IPS-15b (cell line): ENCODE results near the gene KCNJ18.
"Not testable (repeated sequence)": the region's sequence is repeated elsewhere in the genome, so short reads cannot be mapped to it uniquely, and the experiment has no call there.

ENCODE experiments used
- H3K27me3 ChIP-seq: one replicate; pipeline ENCODE4 v1.6.1; 2013; ENCODE audit warnings: low read length; ENCODE audit not compliant: control insufficient read depth, insufficient read depth
- H3K36me3 ChIP-seq: one replicate; pipeline ENCODE4 v1.6.1; 2013; ENCODE audit warnings: low read length; ENCODE audit not compliant: control insufficient read depth, insufficient read depth
- H3K4me1 ChIP-seq: one replicate; pipeline ENCODE4 v1.6.1; 2013; ENCODE audit warnings: mild to moderate bottlenecking, low read length; ENCODE audit not compliant: control insufficient read depth, insufficient read depth
- H3K4me3 ChIP-seq: one replicate; pipeline ENCODE4 v1.5.1; 2013; ENCODE audit warnings: low read depth, low read length
- H3K9ac ChIP-seq: one replicate; pipeline ENCODE4 v1.6.1; 2013; ENCODE audit warnings: low read depth, mild to moderate bottlenecking, low read length
- H3K9me3 ChIP-seq: one replicate; pipeline ENCODE4 v1.6.1; 2013; ENCODE audit warnings: mild to moderate bottlenecking, low read length; ENCODE audit not compliant: control insufficient read depth, insufficient read depth

Gene KCNJ18

DNA sequence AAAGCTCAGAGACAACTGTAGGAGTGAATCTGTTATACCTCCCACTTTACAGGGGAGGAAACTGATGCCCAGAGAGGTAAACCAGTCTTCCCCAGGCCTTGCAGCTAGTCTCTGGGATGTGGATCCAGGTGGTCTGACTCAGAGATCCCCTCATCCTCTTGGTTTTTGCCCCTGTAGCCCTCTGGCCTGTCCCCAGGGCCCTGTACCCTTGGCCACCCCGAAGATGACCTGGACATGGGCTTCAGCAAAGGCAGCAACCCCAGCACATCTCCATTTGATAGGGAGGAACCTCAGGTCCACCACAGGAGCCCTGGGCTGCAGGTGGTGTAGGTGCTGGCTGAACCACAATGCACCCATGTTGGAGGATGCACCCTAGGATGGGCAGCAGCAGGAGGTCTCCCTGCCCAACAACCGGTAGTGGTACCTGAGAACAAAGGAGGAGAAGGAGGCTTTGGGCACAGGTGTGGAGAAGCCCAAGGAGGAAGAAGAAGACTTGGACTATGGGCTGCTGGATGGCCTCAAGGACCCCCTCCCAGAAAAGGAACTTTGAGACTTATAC is 26.3 kb upstream of the KCNJ18 start:
- H3K36me3 ChIP-seq, H3K27me3 ChIP-seq: not testable (repeated sequence)
- H3K9me3 ChIP-seq: peaks cover 35% of the 10 kb centered on the region

DNA sequence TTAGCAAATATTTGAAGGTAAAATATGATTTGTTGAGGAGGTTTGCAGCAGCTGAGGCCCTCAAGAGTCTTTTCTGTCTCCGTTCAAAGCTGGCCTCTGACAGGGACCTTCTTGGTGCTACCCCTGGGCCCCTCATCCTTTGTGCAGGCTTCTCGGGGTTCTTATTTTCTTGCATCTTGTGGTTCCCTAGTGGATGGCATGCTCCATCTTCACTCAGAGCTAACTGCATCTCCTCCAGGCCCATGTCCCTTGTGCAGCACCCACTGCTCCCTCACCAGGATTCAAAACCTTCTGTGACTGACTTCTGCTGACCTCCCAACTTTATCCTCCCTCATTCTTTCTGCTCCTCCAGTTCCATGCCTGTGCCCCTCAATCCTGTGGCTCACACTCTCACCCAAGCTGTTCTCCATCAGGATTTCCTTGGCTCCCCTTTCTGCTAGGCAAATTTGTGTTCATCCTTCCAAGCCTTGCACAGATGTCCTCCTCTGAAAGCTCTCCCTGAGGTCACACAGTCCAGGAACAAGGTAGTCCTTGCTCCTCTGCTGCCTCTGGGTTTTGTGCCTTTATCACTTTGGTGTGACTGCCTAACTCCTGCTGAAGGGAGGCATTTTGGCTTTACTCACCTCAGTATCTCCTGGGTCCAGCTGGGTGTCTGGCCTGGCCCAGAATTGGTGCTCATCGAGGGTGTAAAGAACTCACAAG is 25.5 kb upstream of the KCNJ18 start:
- not testable (repeated sequence) for H3K36me3 ChIP-seq, H3K4me1 ChIP-seq, H3K9ac ChIP-seq, H3K4me3 ChIP-seq, H3K27me3 ChIP-seq
- peaks cover 32% of the 10 kb centered on the region for H3K9me3 ChIP-seq

More for the DNA sequence above, 26.3 kb upstream of the KCNJ18 start:
- H3K4me3 ChIP-seq, H3K9ac ChIP-seq, H3K4me1 ChIP-seq: not testable (repeated sequence)

DNA sequence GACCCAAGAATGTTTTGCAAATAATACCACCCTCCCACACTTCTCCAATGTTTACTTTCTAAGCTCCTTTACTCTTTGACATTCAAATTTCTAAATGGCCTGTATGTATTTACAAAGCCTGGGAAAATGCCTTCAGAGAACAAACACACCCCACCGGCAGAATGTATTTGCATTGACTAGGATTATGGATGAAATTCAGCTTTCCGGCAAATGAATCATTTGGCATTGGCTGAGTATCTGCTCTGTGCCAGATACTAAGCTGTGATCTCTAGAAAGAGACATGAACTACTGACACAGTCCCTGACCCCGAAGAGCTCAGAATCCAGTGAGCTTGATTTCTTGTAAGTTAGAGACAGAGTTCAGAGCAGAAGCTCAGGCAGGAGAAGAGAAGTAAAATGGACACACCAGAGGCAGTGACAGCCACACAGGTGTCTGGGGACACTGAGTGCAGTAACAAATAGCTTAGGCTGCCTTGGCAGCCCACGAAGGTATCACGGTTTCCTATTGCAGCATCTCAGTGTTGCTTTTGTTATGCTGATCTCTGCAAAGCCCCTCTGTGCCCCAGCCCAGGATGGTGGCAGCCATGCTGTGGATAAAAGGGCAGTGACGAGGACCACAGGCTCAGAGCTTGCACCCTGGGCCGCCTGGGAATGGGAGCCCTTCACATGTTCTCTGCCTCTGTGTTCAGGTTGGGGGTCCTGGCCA is 24.8 kb upstream of the KCNJ18 start:
- H3K4me1 ChIP-seq, H3K27me3 ChIP-seq, H3K9ac ChIP-seq, H3K4me3 ChIP-seq, H3K36me3 ChIP-seq: not testable (repeated sequence)
- H3K9me3 ChIP-seq: peaks cover 32% of the 10 kb centered on the region

DNA sequence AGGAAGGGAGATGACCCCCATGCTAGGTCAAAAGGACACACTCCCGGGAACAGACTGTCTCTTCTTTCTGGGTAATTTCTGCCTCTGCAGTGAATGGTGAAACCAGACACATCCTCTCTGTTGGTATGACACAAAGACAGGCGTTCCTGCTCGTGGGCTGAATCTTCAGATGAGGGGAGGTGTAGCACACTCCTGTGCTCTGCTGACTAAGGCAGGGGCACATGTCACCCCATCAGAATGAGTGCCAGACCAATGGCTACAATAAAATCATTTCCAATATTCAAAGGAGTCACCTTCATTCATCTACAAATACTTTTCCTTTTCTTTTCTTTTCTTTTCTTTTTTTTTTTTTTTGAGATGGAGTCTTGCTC is 24.2 kb upstream of the KCNJ18 start:
- not testable (repeated sequence) for H3K4me3 ChIP-seq

DNA sequence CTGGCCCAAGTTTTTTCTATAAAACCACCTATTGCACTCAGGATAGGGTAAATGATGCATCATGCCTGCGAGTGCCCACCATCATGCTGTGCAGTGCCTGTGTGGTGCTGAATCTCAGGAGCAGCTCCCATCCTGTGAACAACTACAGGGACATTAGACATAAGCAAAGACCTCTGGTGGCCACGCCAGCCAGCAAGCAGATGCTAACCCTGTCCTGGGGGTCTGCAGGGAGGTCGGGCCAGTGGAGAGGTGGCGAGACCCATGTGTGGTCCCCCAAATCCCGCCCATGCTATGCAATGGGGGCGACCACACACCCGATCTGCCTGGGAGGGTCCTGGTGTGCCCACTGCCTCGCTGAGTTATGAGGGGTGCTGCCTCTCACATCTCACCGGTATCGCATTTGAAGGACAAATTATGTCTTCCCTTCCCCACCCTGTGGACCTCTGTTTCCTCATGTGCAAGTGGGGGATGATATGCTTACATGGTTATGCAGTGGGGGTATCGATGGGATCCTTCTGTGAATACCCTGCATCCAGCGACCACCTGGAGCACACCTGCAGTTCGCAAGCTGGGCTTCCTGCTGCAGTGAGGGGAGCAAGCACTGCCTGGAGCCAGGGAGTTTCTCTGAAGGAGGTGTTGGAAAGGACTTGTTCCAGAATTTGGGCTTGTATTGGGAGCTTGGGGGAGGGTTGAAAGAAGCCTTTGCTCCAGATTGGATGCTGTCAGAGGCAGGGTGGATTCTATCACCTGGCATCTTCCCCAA is 23.4 kb upstream of the KCNJ18 start:
- not testable (repeated sequence) for H3K9ac ChIP-seq

More for the DNA sequence above, 24.2 kb upstream of the KCNJ18 start:
- H3K9ac ChIP-seq, H3K4me1 ChIP-seq, H3K27me3 ChIP-seq, H3K36me3 ChIP-seq: not testable (repeated sequence)
- H3K9me3 ChIP-seq: peaks cover 27% of the 10 kb centered on the region

DNA sequence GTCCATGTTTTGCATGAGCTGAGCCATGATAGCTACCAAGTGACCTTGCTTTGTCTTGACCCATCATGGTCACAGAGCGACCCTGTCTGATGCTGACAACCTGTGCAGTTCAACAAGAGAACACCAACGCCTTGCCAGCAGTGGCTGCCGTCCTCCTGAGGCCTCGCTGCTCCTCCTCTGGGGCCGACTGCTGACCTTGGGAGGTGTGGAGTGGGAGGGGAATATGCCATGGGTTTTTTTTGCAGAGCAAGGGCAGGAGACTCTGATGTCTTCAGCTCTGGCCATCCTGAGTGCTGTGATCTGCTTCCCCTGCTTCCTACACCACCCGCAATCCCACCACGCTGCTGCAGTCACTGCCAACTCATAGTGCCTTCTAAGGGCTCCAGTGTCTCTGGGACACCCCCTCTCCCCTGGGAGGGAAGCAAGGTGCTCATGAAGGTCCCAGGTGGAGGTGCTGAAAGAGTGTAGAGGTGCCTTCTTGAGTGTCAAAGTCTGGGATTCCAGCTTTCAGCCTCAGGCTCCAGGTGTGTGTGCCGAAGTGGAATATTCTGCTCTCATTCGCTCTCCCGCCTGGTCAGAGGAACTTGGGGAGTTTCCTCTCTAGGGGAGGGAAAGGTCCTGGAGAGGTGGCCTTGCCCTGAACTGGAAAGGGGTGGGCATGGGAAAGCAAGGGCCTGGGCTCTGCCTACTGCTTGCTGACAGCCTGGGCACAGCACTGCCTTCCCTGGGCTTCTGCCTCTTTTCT is 22.5 kb upstream of the KCNJ18 start:
- not testable (repeated sequence) for H3K4me3 ChIP-seq

More for the DNA sequence above, 23.4 kb upstream of the KCNJ18 start:
- H3K36me3 ChIP-seq, H3K27me3 ChIP-seq, H3K4me3 ChIP-seq, H3K4me1 ChIP-seq: not testable (repeated sequence)
- peaks cover 22% of the 10 kb centered on the region for H3K9me3 ChIP-seq

DNA sequence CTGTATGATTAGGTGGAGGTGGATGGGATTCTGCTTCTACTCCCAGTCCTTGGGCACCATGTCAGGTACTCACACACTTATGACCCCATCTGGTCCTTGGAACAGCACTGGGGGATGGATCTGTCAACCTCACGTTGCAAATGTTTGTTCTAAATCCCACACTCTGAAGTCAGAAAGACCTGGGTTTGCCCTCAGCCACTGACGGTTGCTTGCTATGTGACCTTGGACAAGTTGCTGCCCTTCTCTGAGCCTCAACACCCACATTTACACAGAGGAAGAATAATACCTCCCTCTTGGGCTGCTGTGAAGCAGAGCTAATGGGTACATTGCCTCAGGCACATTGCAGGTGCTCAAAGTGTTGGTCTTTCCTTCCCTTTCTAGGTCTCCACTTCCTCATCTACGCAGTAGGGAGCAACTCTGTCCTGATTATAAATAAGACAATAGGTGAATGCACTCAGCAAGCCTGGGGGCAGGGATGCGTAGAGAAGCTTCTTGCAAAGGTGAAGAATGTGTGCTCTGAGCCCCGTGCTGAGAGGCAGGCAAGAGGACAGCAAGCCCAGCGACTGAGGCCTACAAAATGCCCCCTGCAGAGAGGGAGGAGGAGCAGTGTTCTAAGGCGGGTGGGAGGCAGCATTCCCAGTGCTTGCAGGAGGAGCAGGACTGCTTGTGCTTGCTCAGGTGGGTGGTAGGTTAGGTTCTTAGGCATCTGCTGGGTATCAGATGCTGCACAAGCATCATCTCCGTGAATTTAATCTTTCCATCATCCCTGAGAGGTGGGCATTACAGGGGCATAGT is 21.8 kb upstream of the KCNJ18 start:
- not testable (repeated sequence) for H3K9ac ChIP-seq, H3K4me3 ChIP-seq, H3K27me3 ChIP-seq, H3K36me3 ChIP-seq, H3K4me1 ChIP-seq
- peaks cover 26% of the 10 kb centered on the region for H3K9me3 ChIP-seq

More for the DNA sequence above, 22.5 kb upstream of the KCNJ18 start:
- peaks cover 19% of the 10 kb centered on the region for H3K9me3 ChIP-seq
- H3K9ac ChIP-seq, H3K27me3 ChIP-seq, H3K4me1 ChIP-seq, H3K36me3 ChIP-seq: not testable (repeated sequence)

DNA sequence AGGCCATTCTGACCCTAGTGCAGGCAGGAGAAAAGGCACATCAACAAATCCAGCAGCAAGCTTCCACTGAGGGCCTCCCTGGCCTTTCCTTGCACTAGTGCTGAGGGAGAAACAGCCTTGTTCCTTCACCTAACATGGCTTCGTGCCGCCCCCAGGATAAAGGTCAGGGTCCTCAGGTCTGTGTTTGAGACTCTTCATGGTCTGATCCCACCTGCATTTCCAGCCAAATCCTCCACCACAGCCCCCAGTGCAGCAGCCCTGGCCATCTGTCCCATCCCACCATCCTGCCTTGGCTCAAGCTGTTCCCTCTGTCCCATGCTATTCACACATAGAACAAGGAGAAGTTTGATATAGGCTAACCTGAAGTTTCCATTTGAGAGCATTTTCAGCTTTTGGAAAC is 20.9 kb upstream of the KCNJ18 start:
- H3K36me3 ChIP-seq, H3K4me3 ChIP-seq, H3K4me1 ChIP-seq, H3K27me3 ChIP-seq, H3K9ac ChIP-seq: not testable (repeated sequence)
- peaks cover 19% of the 10 kb centered on the region for H3K9me3 ChIP-seq

DNA sequence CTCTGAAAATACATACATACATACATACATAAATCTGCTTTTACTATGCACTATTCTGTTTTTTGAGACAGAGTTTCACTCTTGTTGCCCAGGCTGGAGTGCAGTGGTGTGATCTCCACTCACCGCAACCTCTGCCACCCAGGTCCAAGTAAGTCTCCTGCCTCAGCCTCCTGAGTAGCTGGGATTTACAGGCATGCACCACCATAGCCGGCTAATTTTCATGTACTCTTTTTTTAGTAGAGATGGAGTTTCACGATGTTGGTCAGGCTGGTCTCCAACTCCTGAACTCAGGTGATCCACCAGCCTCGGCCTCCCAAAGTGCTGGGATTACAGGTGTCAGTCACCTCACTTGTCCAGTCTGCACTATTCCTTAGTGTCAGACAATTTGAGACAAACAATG is 20.5 kb upstream of the KCNJ18 start:
- H3K4me3 ChIP-seq, H3K4me1 ChIP-seq, H3K9ac ChIP-seq, H3K27me3 ChIP-seq, H3K36me3 ChIP-seq: not testable (repeated sequence)
- peaks cover 19% of the 10 kb centered on the region for H3K9me3 ChIP-seq

DNA sequence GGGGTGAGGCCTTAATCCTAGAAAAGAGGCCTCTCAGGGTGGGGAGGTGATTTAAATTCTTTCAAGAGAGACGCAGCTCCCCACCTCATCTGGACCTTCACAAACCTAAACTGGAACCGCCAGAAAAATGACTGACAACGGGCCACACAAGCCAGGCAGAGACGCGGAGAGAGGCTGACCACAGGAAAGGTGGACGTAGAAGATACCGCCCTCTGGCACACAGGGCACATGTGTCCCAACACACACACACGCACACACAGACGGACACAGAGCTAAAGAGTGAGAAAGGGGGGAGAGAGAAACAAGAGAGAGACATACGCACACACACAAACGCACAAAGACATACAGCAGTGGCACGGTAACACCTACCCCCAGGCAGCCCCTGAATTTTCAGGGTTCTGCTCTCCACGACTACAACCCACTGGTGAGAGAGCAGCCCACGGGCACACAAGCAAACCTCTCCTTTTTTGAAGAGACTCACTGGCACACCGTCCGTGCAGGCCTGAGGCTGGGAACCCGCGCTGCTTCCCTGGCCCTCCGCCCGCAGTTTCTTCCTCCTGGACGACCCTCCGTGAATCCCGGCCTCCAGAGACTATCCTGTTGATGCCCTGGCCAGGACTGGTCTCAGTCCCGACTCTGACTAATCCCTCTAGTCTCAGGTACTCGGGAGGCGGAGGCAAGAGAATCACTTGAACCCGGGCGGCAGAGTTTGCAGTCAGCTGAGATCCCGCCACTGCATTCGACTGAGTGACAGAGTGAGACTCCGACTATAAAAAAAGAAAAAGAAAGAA is 18.7 kb upstream of the KCNJ18 start:
- H3K4me1 ChIP-seq, H3K27me3 ChIP-seq, H3K9ac ChIP-seq, H3K4me3 ChIP-seq, H3K36me3 ChIP-seq: not testable (repeated sequence)
- peaks cover 24% of the 10 kb centered on the region for H3K9me3 ChIP-seq
